NCI-H774 (cell line): ENCODE data around the gene IL15.
"Not testable (repeated sequence)": the region's sequence is repeated elsewhere in the genome, so short reads cannot be mapped to it uniquely, and the experiment has no call there.

Experiments
- DNase-seq: peaks from one replicate; lab custom pipeline; 2025; lab: John Stamatoyannopoulos, UW

The IL15 gene, protein sequence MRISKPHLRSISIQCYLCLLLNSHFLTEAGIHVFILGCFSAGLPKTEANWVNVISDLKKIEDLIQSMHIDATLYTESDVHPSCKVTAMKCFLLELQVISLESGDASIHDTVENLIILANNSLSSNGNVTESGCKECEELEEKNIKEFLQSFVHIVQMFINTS

DNA sequence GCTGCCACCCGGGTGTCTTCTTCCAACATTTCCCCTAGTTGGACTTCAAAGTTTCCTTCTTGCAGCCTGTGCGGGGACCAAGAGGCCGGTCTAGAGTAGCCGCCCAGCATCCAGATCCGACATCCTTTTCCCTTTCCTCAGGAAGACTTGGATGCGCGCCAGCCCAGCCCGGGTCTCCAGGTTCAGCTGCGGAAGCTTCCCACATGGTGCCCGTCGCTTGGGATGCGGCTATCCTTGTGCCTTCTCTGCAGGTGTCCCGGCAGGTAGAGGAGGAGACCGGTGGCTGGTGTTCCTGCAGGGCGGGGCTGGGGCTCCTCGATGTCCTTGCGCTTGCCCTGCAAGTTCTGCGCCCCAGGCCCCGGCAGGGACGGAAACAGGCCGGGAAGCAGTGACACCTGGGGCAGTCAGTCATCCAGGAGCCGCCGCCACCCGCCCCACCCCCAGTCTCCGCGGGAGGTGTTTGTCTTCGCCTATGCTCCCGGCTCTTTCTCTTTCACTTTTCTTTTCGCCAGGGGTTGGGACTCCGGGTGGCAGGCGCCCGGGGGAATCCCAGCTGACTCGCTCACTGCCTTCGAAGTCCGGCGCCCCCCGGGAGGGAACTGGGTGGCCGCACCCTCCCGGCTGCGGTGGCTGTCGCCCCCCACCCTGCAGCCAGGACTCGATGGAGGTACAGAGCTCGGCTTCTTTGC, at the start of gene IL15:
Gene IL15, plus strand, starts transcription at position 502 of the 689 bp plus-strand sequence. CDS start 82,882 bp downstream, outside the sequence.
- DNase-seq, result peak; percentile 42

DNA sequence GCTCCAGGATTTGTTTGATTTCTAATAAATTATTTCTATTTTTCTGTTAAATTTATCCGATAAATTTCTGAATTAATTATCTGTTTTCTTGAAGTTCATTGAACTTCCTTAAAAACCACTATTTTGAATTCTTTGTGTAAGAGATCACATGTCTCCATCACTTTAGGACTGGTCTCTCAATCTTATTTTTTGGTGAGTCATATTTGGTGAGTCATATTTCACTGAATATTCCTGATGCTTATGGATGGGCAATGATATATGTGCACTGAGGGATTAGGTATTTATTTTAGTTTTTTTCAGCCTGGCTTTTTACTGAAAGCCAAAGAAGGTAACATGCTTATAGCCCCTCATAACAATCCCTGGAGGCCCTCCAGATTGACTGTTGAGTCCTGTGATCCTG, 48.5 kb upstream of the IL15 start:
- no peak for DNase-seq

DNA sequence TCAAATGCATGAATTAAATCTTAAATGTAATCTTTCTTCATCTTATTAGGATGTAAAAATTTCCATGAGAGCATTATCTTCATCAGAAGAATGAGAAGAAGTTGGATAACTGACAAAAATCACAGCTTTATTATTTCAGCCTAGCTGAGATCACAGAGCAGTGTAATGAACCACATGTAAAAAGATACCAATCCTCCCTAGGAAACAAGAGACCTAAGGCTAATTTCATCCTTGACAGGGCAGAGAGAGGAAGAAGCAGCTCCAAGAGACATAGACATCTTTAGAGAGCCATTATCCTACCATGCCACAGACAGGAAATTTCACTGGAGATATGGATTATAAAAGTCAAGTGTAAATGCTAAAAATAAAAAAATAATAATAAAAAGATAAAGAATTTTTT, 40.9 kb upstream of the IL15 start:
- no peak for DNase-seq

GRCh38 chr4:141599853-141600252, 36.5 kb upstream of the IL15 start:
- DNase-seq, result no peak

DNA sequence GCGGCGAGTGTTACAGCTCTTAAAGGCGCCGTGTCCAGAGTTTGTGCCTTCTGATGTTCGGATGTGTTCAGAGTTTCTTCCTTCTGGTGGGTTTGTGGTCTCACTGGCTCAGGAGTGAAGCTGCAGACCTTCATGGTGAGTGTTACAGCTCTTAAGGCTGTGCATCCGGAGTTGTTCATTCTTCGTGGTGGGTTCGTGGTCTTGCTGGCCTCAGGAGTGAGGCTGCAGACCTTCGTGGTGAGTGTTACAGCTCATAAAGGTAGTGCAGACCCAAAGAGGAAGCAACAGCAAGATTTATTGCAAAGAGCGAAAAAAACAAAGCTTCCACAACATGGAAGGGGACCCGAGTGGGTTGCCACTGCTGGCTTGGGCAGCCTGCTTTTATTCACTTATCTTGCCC, 31.7 kb upstream of the IL15 start:
- not testable (repeated sequence) for DNase-seq

- no peak for DNase-seq
Measured at GRCh38 chr4:141605425-141605856, 30.9 kb upstream of the IL15 start.

- DNase-seq, result no peak
Measured at GRCh38 chr4:141609243-141609642, 27.1 kb upstream of the IL15 start.

DNA sequence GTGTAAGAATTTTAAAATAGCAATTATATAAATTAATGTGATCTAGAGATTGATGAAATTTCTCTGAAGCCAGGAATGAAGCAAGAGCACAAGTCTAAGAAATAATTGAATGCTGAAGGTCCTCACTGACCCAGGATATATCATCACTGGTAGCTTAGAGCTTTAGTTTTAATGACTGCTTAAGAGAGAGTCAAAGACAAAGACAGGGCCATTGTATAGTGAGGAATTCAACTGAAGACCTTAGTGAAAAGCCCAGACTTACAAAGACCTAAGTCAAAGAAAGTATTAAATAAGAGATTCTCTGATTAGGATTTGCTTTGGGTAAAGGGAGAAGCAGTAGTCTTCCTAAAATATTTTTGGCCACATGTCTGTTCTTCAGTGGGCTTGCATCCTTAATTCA, 26.0 kb upstream of the IL15 start:
- DNase-seq, result no peak

DNA sequence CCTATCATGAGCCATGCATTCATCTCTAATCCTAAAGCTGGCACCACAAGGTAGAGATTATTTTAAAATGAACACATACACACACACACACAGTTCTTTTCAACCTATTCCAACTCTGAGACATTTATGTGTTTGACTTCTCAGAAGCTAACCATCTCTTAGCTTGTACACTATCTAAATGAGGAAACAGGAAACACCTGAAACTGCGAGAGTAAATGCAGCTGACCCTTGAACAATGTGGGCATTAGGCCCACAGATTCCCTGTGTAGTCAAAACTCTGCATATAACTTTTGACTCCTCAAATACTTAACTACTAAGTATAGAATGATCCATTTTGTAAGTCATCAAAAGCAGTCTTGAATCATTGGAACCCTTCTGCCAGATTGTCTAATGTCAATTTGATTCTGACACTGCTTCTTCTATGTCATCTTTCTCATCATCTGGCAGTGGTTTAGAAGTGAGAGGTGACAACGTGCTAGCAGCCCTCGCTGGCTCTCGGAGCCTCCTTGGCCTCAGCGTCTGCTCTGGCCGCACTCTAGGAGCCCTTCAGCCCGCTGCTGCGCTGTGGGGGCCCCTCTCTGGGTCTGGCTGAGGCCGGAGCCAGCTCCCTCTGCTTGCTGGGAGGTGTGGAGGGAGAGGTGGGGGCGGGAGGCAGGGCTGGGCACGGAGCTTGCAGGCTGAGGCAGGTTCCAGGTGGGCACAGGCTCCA, 21.4 kb upstream of the IL15 start:
- DNase-seq, result no peak

GRCh38 chr4:141615587-141615918, 20.8 kb upstream of the IL15 start:
- not testable (repeated sequence) for DNase-seq

- DNase-seq, result no peak
Measured at GRCh38 chr4:141620715-141621114, 15.7 kb upstream of the IL15 start.

GRCh38 chr4:141625023-141625422, 11.4 kb upstream of the IL15 start:
- no peak for DNase-seq

DNA sequence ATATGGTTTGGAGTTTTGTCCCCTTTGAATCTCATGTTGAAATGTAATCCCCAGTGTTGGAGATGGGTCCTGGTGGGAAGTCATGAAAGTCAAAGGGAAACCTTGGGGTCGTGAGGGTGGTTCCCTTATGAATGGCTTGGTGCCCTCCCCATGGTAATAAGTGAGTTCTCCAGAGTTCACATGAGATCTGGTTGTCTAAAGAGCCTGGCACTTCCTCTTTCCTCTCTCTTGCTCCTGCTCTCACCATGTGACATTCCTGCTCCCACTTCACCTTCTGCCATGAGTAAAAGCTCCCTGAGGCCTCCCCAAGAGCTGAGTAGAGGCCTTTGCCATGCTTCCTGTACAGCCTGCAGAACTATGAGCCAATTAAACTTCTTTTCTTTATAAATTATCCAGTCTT, 5.5 kb upstream of the IL15 start:
- DNase-seq, result no peak

DNA sequence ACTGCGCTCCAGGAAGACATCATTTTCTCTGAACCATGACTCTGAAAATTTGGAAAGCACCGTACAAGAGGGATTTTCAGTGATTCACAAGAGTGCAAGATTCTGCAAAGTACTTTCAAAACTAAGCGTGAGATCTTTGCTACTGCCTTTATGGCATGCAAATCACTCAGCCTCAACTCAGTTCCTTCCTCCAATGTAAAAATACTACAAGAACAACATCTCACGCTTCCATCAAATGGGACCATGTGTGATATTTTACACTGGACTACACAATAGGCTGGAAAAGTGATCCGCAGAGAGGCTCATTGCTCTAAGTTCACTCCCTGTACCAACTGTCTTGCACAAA, 674 bp upstream of the IL15 start:
- no peak for DNase-seq

- DNase-seq, result peak; percentile 7
Measured at GRCh38 chr4:141636771-141637460, 533 bp downstream of the IL15 start.

DNA sequence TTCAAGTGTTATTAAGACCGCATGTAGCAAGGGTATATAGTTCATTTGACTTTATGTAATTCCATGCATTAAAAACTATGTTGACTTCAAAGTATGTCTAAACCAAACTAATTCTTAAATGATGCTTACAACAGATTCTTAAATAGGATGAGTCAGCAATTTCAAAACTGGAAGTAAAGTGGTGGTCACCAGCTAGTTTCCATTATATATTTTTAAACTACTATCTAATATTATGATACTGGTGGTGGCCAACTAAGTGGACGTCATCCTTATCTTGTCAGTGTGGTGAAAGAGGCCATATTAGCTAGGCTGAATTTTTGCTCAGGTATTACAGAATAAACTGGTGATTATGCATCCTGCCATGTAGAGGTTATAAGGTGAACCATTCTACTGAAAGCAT, 1.2 kb downstream of the IL15 start:
- DNase-seq, result no peak

GRCh38 chr4:141638230-141638629, 1.8 kb downstream of the IL15 start:
- DNase-seq, result no peak

DNA sequence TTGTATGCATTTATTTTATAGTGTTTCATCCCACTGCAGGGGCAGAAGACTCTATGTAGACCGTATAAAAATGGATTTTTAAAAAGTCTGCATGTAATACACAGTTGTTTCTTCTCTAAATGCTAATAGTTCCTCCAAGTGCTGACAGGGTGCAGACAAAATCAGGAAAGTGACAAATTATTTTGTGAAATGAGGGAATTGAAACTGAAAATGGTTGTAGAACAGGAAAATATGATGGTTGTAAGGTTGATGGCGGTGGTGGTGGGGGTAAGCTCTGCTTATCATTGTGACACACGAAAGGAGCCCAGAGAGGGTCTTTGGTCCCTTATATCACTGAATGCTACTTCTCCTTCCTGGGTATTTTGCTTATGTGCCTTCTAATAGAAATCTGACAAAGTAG, 4.3 kb downstream of the IL15 start:
- no peak for DNase-seq

GRCh38 chr4:141642063-141642462, 5.7 kb downstream of the IL15 start:
- no peak for DNase-seq

DNA sequence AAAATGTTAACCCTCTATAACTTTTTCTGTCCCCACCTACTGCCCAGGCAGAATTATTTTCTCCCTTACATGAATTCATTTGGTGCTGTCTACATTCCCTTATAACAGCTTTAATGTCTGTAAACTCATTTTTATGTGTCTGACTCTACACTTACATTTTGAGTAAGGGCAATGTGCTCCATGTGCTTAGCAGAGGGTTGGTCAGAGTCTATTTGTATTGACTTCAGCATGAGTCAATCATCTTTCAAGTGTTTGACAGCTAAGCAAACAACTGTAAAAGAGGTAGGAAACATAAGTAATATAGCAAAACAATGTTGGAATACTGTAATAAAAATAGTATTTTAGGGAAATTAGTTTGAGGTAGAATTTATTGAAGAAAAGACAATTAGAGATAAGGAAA, 6.3 kb downstream of the IL15 start:
- DNase-seq, result peak; percentile 0

DNA sequence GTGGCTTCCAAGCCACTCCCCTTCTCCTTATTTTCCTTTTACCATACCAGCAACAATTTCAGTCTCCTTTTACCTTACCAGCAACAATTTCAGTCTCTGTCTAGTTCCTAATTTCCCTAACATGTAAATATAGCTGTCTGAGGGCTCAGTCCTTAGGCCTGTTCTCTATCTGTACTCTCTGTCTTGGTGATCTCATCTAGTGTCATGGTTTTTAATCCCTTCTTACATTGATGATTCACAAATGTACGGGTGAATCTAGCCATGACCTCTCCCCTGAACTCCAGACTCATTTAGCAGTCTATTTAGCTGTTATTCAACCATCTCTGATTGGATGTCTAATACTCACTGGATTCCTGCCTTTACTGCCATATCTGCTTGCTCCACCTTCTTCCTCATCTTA, 7.2 kb downstream of the IL15 start:
- DNase-seq, result no peak

DNA sequence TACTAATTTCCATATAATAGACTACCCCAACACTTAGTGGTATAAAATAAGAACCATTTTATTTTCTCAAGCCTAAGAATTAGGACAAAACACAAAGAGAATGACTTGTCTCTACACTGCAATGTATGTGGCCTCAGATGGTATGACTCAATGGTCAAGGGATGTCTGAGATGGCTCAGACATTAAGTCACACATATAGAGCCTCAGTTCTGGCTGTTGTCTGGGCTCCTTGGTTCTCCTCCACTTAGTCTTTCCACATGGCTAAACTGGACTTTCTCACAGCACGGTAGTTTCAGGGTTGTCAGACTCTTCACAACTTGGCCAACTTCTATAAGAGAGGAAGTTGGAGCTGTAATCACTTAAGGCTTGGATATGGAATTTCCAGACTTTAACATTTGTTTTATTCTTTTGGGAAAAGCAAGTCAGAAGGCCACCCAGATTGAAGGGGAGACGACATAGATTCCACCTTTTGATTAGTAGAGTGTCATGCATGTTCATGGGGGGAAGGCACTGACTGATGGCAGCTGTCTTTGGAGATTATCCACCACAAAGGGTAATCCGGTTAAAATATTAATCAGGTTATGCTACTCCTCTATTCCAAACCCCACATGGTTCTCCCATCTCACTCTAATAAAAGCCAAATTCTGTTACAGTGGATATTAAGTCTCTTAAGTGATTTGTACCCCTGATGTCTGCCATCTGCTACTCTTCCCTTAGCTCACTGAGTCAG, 9.4 kb downstream of the IL15 start:
- DNase-seq, result no peak
